GM20000 (cell line): Measurements from ENCODE around the gene ARMC2.

ENCODE experiments used
- DNase-seq: peaks from one replicate; pipeline ENCODE4 v3.0.0; 2012; ENCODE audit warnings: low spot score
- TF ChIP-seq, protein P1 (sequence below): IDR thresholded peaks from 2 replicates; pipeline ENCODE4 v1.5.1; 2012; ENCODE audit warnings: mild to moderate bottlenecking, control low read depth; ENCODE audit errors: extremely low read depth, missing control alignments

The ARMC2 gene

DNA sequence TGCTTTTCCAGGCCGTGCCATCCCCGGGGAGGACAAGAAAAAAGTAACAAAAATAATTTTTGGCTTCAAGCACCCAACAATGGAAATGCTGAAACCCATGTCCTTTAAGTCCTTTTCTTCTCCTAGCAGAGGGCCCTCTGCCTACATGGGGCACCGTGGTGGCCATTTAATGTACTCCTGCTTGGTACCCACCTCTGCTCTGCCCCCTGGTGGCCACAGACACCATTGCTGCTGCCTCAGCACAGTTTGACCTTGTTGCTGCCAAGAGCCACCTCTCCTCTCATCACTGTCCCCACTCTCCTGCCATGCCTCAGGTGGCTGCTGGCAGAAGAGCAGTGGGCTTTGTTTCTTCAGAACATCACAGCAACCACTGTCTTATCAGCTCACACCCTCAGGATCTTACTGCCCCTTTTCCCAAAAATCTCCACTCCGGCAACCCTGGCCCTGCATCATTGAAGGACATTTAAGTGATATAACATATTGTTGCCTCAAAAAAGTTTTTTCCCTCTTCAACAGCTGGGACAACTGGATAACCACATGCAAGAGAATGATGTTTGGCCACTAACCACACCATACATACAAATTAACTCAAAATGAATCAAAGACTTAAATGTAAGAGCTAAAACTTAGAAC, 12.9 kb upstream of the ARMC2 start:
- TF ChIP-seq, protein P1, sequence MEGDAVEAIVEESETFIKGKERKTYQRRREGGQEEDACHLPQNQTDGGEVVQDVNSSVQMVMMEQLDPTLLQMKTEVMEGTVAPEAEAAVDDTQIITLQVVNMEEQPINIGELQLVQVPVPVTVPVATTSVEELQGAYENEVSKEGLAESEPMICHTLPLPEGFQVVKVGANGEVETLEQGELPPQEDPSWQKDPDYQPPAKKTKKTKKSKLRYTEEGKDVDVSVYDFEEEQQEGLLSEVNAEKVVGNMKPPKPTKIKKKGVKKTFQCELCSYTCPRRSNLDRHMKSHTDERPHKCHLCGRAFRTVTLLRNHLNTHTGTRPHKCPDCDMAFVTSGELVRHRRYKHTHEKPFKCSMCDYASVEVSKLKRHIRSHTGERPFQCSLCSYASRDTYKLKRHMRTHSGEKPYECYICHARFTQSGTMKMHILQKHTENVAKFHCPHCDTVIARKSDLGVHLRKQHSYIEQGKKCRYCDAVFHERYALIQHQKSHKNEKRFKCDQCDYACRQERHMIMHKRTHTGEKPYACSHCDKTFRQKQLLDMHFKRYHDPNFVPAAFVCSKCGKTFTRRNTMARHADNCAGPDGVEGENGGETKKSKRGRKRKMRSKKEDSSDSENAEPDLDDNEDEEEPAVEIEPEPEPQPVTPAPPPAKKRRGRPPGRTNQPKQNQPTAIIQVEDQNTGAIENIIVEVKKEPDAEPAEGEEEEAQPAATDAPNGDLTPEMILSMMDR = peak; percentile 72
- peak; percentile 75 for DNase-seq

DNA sequence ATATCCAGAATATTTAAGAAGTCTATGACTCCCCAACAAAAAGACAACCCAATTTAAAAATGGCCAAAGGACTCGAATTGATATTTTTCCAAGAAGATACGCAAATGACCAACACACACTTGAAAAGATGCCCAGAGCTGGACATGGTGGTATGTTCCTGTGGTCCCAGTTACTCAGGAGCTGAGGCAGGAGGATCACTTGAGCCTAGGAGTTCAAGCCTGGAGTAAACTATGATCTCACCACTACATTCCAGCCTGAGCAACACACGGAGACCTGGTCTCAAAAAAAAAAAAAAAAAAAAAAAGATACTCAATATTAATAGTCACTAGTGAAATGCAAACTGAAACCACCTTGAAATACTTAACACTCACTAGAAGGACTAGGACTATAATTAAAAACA, 12.2 kb upstream of the ARMC2 start:
- no peak for DNase-seq
- TF ChIP-seq, protein P1 = no peak

- TF ChIP-seq, protein P1 = no peak
- no peak for DNase-seq
These were observed 10.8 kb upstream of the ARMC2 start for GRCh38 chr6:108837236-108837971.

- no peak for DNase-seq
- TF ChIP-seq, protein P1 = no peak
These were observed 10.0 kb upstream of the ARMC2 start for GRCh38 chr6:108838101-108838717.

- TF ChIP-seq, protein P1 = no peak
- DNase-seq = no peak
These were observed 9.1 kb upstream of the ARMC2 start for GRCh38 chr6:108839083-108839642.

DNA sequence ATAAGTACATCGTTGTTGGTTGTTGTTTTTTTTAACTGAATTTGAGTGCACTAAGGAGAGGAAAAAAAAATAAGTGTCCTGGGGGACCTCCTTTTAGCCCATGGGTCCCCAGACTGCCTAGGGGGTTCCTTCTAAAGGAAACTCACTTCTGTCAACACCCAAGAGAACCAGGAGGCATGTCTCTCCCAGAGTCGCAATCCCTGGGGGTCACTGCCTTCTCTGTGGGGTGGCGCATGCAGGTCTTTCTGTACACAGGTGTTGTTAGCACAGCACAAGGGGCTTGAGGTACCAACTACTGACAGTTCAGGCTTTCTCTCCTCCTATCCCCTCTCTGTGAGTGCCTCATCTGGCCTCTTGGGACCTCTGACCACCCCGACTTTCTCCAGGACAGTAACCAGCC, 7.3 kb upstream of the ARMC2 start:
- TF ChIP-seq, protein P1 = no peak
- DNase-seq = no peak

GRCh38 chr6:108841377-108841855, 6.8 kb upstream of the ARMC2 start:
- TF ChIP-seq, protein P1 = no peak
- DNase-seq = no peak
